Neutrophil (primary cell): ENCODE results near the gene DCAF11.

ENCODE experiments used
- H3K27ac ChIP-seq: fragments of 200-600 bp; sonication (generic); 2 replicates; pipeline ENCODE4 v1.5.1; 2016; ENCODE audit warnings: mild to moderate bottlenecking, moderate library complexity
- H3K27me3 ChIP-seq: fragments of 200-600 bp; sonication (generic); 2 replicates; pipeline ENCODE4 v1.6.0; 2016; ENCODE audit warnings: mild to moderate bottlenecking
- H3K36me3 ChIP-seq: fragments of 200-600 bp; sonication (generic); 2 replicates; pipeline ENCODE4 v1.5.1; 2017
- H3K4me1 ChIP-seq, 2 experiments: fragments of 200-600 bp in 1 of 2; sonication (generic) in 1 of 2; 1 replicate in 1 of 2; 2 replicates in 1 of 2; pipeline versions ENCODE4 v1.5.1 to v1.6.1; 2013 to 2016; ENCODE audit warnings: low read depth in 1 of 2, low read length in 1 of 2, mild to moderate bottlenecking in 1 of 2, moderate library complexity in 1 of 2; ENCODE audit not compliant: control insufficient read depth in 1 of 2, insufficient read depth in 1 of 2
- H3K4me3 ChIP-seq, 2 experiments: fragments of 200-600 bp in 1 of 2; sonication (generic) in 1 of 2; 1 replicate in 1 of 2; 2 replicates in 1 of 2; pipeline ENCODE4 v1.5.1; 2013 to 2016; ENCODE audit warnings: low read depth in 1 of 2, low read length in 1 of 2, mild to moderate bottlenecking in 1 of 2, moderate library complexity in 1 of 2
- H3K9me3 ChIP-seq: fragments of 200-600 bp; sonication (generic); 2 replicates; pipeline ENCODE4 v1.5.1; 2016
- TF ChIP-seq, protein P1 (sequence below): fragments of 200-600 bp; sonication (generic); IDR thresholded peaks from 2 replicates; pipeline ENCODE4 v1.5.1; 2016; ENCODE audit warnings: antibody characterized with exemption

Gene DCAF11

DNA sequence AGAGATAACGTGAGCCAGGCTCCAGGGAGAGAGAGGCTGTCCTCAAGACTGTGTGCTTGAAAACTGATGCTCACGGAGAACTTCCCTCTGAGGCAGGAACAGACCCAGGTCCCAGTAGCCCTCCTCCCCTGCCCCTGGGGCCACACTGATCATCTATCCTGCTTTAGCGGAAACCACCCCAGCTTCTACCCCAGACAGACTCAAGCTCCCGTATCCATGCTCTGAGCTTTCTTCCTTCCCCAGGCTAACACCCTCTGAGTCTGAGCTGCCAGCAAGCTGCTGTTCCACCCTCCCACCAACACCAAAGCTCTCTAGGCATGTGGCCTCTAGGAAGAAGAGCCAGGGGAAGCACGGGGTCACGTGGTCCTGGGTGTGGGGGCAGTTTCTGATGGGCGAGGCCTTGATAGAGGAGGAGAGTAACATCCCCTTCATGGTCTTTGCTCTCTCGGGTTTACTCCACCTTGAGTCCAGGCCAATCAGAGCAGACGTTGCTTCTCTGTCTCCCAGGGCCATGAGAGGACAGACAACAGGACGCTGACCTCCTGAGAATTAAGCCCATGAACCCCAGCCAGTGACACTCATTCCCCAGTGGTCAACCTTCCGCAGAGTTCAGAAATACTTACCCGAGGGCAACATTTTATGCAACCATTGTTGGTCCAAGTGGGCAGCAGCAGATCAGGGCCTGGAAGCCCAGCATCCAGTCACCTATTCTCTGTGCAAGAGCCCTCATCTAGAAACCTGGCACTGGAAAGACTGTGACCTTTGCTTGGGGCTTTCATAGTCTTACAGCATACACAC, 19.1 kb upstream of the DCAF11 start:
- peaks cover 19 to 20% of the 10 kb centered on the region in 2 experiments for H3K4me1 ChIP-seq
- H3K27me3 ChIP-seq: peaks cover 38% of the 10 kb centered on the region
- TF ChIP-seq, protein P1, sequence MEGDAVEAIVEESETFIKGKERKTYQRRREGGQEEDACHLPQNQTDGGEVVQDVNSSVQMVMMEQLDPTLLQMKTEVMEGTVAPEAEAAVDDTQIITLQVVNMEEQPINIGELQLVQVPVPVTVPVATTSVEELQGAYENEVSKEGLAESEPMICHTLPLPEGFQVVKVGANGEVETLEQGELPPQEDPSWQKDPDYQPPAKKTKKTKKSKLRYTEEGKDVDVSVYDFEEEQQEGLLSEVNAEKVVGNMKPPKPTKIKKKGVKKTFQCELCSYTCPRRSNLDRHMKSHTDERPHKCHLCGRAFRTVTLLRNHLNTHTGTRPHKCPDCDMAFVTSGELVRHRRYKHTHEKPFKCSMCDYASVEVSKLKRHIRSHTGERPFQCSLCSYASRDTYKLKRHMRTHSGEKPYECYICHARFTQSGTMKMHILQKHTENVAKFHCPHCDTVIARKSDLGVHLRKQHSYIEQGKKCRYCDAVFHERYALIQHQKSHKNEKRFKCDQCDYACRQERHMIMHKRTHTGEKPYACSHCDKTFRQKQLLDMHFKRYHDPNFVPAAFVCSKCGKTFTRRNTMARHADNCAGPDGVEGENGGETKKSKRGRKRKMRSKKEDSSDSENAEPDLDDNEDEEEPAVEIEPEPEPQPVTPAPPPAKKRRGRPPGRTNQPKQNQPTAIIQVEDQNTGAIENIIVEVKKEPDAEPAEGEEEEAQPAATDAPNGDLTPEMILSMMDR: no peak
- H3K27ac ChIP-seq: peak overlapping the region; percentile 81
- H3K36me3 ChIP-seq: no peaks in the 10 kb centered on the region
- peak overlapping the region in 1 of 2 experiments; percentile 99 for H3K4me3 ChIP-seq
- no peaks in the 10 kb centered on the region for H3K9me3 ChIP-seq

DNA sequence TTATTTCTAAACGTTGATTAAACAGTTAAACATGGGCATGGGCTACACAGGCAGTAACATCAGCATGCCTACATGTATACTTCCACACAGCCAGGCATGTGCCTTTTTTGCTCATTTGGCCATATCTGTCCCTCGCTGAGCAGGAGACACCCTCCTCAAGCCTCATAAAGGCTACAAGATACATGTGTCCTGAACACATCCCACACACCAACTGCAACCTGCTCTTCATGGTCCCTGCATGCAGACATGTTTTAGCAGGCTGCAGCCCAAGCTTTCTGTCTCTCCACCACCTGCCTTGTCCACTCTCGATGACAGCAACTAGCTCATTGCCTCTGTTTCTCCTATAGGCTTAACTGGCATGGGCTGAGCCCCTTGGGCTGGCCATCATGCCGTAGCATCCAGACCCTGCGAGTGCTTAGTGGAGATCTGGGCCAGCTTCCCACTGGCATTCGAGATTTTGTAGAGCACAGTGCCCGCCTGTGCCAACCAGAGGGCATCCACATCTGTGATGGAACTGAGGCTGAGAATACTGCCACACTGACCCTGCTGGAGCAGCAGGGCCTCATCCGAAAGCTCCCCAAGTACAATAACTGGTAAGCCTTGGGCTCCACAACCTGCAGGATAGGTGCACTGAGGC, 17.9 kb upstream of the DCAF11 start:
- H3K27me3 ChIP-seq: peaks cover 49% of the 10 kb centered on the region
- H3K9me3 ChIP-seq: no peaks in the 10 kb centered on the region
- H3K36me3 ChIP-seq: no peaks in the 10 kb centered on the region
- TF ChIP-seq, protein P1: no peak
- H3K4me3 ChIP-seq: no peak overlapping the region
- H3K4me1 ChIP-seq: peaks cover 19 to 20% of the 10 kb centered on the region in 2 experiments
- H3K27ac ChIP-seq: no peak overlapping the region

DNA sequence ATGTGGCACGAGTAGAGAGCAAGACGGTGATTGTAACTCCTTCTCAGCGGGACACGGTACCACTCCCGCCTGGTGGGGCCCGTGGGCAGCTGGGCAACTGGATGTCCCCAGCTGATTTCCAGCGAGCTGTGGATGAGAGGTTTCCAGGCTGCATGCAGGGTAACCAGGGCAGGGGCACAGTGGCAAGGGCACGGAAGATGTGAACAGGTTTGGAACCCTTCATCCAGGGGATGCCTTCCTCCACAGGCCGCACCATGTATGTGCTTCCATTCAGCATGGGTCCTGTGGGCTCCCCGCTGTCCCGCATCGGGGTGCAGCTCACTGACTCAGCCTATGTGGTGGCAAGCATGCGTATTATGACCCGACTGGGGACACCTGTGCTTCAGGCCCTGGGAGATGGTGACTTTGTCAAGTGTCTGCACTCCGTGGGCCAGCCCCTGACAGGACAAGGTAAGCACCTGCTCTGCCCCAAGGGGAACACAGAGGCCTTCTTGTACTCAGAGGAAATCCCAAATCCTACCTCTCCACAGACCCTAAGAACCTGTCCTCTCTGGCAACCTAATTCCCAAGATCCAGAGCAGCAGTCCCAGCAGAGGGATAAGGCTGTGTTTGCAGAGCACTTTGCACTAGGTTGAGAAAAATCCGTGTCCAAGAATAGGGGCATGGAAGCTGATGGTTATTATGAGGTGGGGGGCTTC, 16.2 kb upstream of the DCAF11 start:
- H3K27ac ChIP-seq: no peak overlapping the region
- H3K9me3 ChIP-seq: no peaks in the 10 kb centered on the region
- H3K36me3 ChIP-seq: no peaks in the 10 kb centered on the region
- H3K27me3 ChIP-seq: peaks cover 49% of the 10 kb centered on the region
- TF ChIP-seq, protein P1: no peak
- H3K4me3 ChIP-seq: no peak overlapping the region
- H3K4me1 ChIP-seq: peaks cover 19 to 20% of the 10 kb centered on the region in 2 experiments

DNA sequence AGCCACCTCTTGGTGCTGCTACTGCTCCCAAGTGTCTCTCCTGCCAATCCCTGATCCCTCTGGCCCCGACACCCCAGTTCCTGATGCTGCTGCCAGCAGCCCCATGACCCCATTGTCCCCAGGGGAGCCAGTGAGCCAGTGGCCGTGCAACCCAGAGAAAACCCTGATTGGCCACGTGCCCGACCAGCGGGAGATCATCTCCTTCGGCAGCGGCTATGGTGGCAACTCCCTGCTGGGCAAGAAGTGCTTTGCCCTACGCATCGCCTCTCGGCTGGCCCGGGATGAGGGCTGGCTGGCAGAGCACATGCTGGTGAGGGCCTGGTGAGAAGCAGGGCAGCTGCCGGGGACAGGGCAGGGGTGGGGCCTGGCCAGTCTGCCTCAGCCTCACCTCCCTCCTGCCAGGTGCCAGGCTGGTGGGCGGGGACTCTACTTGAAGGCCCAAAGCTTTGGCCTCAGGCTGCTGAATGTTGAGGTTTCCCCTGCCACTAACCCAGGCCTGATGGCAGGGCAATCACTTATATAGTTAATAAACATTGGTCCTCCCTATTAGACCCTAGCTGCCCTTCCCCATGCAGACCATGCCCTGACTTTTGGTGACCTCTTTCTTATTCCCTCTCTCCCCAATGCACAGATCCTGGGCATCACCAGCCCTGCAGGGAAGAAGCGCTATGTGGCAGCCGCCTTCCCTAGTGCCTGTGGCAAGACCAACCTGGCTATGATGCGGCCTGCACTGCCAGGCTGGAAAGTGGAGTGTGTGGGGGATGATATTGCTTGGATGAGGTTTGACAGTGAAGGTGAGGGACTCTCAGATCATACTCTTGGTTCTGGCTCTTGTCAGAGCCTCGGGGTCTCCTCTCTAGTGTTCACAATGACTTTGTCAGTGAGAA, 15.4 kb upstream of the DCAF11 start:
- no peaks in the 10 kb centered on the region for H3K36me3 ChIP-seq
- TF ChIP-seq, protein P1: no peak
- no peak overlapping the region for H3K27ac ChIP-seq
- peaks cover 14 to 15% of the 10 kb centered on the region in 2 experiments for H3K4me1 ChIP-seq
- H3K27me3 ChIP-seq: peaks cover 47% of the 10 kb centered on the region
- no peak overlapping the region for H3K4me3 ChIP-seq
- no peaks in the 10 kb centered on the region for H3K9me3 ChIP-seq
